COLO668 (cell line): Measurements from ENCODE around the gene MIS18BP1.
A peak's percentile ranks its signal among the peaks of the same experiment; 100 is the strongest.
"Not testable (repeated sequence)": the region's sequence is repeated elsewhere in the genome, so short reads cannot be mapped to it uniquely, and the experiment has no call there.

Experiments
- DNase-seq: peaks from one replicate; lab custom pipeline; 2025; ENCODE audit not compliant: unreplicated experiment; lab: John Stamatoyannopoulos, UW

The MIS18BP1 gene

GRCh38 chr14:45253070-45253753 lies at the start of gene MIS18BP1:
MIS18BP1 (minus strand) TSS chr14:45253202; CDS start chr14:45247286, 5,916 bp downstream.
- peak; percentile 97 for DNase-seq

GRCh38 chr14:45298423-45299117 lies 45.6 kb upstream of the MIS18BP1 start:
- no peak for DNase-seq

GRCh38 chr14:45294796-45295195 lies 41.8 kb upstream of the MIS18BP1 start:
- DNase-seq, result not testable (repeated sequence)

- DNase-seq, result no peak
Observed at GRCh38 chr14:45290547-45290946, 37.5 kb upstream of the MIS18BP1 start.

GRCh38 chr14:45287610-45288009 lies 34.6 kb upstream of the MIS18BP1 start:
- no peak for DNase-seq

- no peak for DNase-seq
Observed at GRCh38 chr14:45284802-45285201, 31.8 kb upstream of the MIS18BP1 start.

GRCh38 chr14:45281731-45282400 lies 28.9 kb upstream of the MIS18BP1 start:
- peak; percentile 2 for DNase-seq

GRCh38 chr14:45271858-45272537 lies 19.0 kb upstream of the MIS18BP1 start:
- no peak for DNase-seq

GRCh38 chr14:45270031-45270430 lies 17.0 kb upstream of the MIS18BP1 start:
- DNase-seq, result no peak

- DNase-seq, result no peak
Observed at GRCh38 chr14:45267071-45267470, 14.1 kb upstream of the MIS18BP1 start.

- no peak for DNase-seq
Observed at GRCh38 chr14:45262637-45263036, 9.6 kb upstream of the MIS18BP1 start.

- DNase-seq, result no peak
Observed at GRCh38 chr14:45261209-45261608, 8.2 kb upstream of the MIS18BP1 start.

- no peak for DNase-seq
Observed at GRCh38 chr14:45258805-45259204, 5.8 kb upstream of the MIS18BP1 start.

- DNase-seq, result no peak
Observed at GRCh38 chr14:45258073-45258472, 5.1 kb upstream of the MIS18BP1 start.

GRCh38 chr14:45254771-45255170 lies 1.8 kb upstream of the MIS18BP1 start:
- no peak for DNase-seq

- DNase-seq, result no peak
Observed at GRCh38 chr14:45253754-45254310, 830 bp upstream of the MIS18BP1 start.

GRCh38 chr14:45252366-45253069 lies 484 bp downstream of the MIS18BP1 start:
- DNase-seq, result peak; percentile 38

GRCh38 chr14:45251912-45252311 lies 1.1 kb downstream of the MIS18BP1 start:
- no peak for DNase-seq

- DNase-seq, result no peak
Observed at GRCh38 chr14:45249856-45250575, 3.0 kb downstream of the MIS18BP1 start.

- no peak for DNase-seq
Observed at GRCh38 chr14:45247427-45247826, 5.6 kb downstream of the MIS18BP1 start.
